HG02759 (cell line): ENCODE results near the gene C1QL1.
A peak's percentile ranks its signal among the peaks of the same experiment; 100 is the strongest.

ENCODE experiments used
- ATAC-seq: cut with Tn5 transposase; IDR thresholded peaks from one replicate; pipeline ENCODE4 v1.9.1; 2021; ENCODE audit warnings: mild to moderate bottlenecking, moderate library complexity; ENCODE audit not compliant: unreplicated experiment

The C1QL1 gene

DNA sequence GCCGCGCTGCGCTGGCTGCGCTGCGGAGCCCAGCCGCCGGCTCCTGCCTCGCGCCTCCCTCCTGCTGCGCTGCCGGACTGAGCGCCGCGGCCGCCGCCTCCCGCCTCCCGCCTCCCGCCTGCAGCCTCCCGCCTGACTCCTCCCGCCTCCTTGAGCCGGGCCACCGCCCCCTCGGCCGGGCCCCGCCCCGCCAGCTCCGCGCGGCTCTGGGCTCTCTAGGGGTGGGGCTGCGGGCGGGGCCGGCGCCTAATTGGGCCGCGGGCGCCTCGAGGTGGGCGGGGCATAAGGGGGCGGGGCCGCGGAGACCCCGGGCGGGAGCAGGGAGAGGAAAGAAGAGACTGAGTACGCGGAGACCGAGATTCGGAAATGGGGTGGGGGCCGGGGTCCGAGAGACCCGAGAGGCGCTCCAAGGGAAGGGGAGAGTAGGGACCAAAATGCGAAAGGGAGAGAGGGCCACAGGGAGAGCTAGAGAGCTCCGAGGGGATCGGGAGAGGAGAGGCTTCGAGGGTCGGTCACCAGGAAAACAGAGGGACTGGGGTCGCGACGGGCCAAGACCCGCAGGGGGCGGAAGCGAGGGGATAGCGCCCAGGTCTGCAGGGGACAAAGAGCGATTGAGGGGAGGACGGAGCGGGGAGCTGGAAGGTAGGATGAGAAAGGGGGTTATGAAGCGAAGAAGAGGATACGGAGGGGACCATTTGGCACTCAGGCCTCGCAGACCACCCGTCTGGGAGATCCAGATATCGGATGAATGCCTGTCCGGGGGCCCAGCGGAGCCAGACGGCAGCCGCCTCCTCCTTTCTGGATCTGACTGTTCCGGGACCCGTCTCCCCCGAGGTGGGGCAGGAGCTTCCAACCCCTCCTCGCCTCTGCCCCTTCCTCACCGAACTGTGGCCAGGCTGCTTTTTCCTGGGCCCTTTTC is at the start of gene C1QL1:
C1QL1 (minus strand) TSS at position 79 of the 919 bp plus-strand sequence. CDS start 255 bp downstream, outside the sequence.
- ATAC-seq: peak; percentile 90

- ATAC-seq: no peak
Measured at GRCh38 chr17:45016823-45017222, 48.7 kb upstream of the C1QL1 start.

DNA sequence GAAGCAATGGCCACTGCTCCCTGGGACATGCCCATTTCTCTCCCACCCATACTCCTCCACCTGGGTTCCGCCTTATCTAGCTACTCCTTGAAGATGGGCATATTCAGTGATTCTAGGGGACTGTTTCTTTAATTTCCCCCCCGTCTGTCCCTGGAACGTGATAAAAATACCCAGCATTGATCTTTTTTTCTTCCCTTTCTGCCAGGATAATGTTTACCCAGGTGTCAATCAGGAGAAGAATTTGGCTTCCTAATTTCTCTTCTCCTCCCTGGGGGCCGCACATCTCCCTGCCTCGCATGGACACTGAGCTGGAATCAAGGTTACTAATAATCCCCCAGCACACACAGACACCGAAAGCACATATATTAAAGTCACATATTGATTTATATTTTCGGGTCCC is 48.1 kb upstream of the C1QL1 start:
- ATAC-seq: no peak

DNA sequence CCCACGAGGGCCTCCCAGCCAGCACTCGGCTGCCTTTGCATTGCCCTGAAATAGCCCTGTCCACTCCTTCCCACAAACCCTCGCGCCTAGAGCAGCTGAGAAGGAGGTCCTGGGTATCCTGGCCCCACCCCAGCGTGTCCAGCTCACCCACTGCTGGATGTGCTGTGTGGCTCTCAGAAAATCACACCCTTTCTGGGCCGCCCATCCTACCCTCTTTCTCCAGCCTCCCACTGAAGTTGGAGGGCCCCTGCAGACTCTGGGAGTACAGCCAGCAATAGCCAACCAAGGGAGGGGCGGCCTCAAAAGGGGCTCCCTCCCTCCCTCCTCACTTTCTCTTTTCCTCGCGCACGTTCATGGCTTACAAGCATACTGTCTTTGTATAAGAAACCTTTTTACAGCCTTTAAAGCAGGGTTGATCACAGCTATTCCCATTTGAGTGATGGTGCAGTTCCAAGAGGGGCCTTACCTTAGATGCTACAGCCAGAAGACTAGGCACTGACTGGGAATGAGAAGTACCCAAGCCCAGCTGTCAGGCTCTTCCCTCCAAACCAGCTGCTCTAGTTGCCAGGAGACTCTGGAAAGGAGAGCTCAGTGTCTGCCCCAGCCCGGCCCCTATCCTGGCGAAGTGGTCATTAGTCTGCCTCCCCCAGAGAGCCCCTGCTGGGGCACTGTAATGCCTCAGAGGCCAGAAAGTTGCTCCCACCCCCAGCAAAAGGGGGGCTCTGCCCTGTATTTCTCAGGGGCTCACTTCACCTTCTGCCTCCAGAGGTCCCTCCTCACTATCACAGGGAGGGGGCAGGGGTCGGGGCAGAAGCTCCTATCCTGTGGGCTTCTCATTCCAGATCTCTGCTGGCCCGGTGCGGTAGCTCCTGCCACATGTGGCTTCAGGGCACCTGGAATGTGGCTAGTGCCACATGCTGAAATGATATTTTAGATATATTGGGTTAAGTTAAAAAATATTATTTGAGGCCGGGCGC is 45.2 kb upstream of the C1QL1 start:
- ATAC-seq: no peak

GRCh38 chr17:45011767-45012166 is 43.7 kb upstream of the C1QL1 start:
- ATAC-seq: no peak

DNA sequence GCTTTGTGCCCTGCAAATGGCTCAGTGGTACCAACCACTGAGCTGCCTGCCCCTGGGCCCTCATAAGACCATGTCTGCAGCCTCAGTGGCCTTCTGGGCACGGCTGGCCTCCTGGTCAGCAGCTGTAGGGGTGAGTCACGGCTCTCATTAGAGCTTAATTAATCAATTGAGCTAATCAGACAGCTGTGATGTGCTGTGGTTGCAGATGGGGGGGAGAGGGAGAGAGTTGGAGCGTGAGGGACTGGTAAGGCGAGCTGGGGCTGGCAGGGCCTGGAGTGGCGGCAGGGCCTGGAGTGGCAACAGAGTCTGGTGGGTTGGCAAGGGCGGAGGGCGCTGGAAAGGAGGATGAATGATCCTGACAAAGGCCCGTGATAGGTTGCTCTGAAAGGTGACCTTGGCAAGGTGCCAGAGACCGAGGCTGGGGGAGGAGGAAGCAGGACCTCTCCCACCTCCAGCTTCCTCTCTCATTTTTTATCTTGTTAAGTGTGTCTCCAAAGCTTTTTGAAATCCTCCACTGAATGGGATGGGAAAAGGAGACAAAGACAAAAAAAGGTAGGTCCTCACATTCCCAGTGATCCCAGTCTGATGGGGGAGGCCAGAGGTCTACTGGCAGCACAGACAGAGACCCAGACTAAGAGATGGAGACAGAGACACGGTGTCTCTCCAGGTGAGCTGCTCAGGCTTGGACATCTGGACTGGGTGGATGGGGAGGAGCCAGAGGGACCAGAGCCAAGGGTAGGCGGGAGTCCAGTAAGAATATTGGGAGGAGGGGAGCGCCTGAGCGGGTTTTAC is 41.8 kb upstream of the C1QL1 start:
- ATAC-seq: no peak

DNA sequence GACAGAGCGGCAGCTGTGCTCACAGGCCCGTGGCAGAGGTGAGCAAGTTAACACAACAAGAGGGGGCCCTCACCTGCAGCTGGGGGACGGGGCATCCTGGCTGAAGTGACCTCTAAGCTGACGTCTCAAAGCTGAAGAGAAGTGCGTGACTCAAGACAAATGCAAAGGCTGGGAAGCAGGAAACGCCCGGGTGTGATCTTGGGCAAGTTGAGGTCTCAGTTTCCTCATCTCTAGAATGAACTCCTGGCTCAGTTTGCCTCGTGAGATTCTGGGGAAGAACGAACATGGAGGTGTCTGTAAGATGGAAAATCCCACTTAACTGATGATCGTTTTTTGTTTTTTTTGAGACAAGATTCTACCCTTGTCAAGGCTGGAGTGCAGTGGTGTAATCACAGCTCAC is 40.1 kb upstream of the C1QL1 start:
- no peak for ATAC-seq

GRCh38 chr17:45006927-45007461 is 38.9 kb upstream of the C1QL1 start:
- no peak for ATAC-seq

DNA sequence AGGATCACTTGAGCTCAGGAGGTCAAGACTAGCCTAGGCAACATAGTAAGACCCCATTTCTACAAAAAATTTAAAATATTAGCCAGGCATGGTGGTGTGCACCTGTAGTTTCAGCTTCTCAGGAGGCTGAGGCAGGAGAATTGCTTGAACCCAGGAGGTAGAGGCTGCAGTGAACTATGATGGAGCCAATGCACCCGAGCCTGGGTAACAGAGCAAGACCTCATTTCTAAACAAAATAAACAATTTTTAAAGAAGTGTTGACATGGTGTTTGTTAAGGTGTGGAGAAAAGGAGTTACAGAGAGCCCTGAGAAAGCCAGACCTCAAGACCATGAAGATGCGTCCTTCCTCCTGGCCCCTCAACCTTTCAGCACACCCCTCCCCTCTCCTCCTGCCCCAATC is 37.6 kb upstream of the C1QL1 start:
- ATAC-seq: no peak

DNA sequence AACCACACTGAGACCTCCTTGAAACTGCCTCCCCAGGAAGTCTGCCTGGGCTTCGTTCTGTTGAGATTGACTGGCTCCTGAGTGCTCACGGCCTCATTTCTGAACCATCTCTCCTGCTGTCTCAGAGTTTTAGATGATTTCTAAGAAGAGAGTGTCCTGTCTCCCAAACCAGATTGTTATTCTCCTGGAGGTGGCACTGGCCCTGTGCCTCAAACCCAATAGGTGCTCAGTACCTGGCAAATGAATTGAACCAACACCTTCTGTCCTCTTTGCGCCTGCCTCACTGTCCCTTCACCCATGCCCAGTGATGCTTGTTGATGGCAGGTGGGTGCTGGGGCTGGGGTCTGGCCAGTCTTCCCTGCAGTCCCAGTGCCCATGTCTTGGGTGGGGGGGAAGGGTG is 36.3 kb upstream of the C1QL1 start:
- ATAC-seq: no peak

- ATAC-seq: no peak
Measured at GRCh38 chr17:45003877-45004276, 35.8 kb upstream of the C1QL1 start.

DNA sequence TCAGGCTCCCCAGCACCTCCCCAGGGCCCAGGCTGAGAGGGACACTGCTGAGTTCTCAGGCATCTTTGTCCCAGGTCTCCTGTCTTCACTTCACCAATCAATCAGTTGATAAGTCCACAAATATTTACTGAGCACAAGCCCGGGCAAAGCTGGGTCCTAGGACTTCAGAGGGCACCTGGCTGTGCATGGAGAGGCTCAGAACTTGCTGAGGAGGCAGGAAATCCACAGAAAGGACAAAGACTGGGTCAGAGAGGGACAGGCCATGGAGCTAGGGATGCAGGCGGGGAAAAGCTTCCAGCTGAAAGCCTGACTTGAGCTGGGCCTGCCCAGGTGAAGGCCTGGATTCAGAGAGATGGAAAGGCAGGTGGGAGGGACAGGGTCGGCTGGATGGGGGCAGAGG is 33.2 kb upstream of the C1QL1 start:
- no peak for ATAC-seq

- no peak for ATAC-seq
Measured at GRCh38 chr17:44999433-44999832, 31.3 kb upstream of the C1QL1 start.

- ATAC-seq: no peak
Measured at GRCh38 chr17:44998646-44999045, 30.5 kb upstream of the C1QL1 start.

DNA sequence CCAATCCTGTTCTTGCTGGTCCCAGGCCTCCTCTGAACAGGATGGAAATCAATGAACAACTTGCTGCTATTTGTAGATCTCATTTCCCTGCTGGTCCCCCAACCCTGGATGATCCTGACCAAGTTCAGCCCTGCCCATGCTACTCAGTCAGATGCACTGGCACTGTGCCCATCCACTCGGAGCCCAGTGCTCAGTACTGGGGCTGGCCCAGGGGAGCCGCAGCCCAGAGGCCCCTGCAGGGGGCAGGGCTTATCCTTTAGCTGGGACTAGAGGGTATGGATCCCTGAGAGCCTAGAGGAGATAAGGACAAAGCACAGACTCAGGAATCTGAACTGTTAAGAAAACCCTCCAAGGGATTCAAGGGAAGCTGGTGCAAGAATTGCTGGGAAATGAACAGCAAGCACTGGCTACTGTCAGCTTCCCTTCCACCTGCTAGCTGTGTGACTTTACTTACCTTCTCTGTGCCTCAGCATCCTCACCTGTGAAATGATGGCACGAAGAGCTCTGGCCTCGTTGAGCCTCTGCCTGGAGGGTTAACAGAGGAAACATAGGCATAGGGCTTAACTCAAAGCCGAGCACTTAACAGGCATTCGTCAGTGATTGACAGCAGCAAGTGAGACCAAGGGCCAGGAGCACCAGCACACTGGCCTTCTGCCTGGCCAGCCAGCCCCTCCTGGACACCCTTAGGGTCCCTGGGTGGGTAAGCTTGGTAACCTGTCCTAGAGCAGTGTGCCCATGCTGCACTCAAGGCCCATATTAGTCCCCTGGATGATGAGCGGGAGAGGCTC is 29.8 kb upstream of the C1QL1 start:
- ATAC-seq: no peak

- no peak for ATAC-seq
Measured at GRCh38 chr17:44996304-44996703, 28.2 kb upstream of the C1QL1 start.

DNA sequence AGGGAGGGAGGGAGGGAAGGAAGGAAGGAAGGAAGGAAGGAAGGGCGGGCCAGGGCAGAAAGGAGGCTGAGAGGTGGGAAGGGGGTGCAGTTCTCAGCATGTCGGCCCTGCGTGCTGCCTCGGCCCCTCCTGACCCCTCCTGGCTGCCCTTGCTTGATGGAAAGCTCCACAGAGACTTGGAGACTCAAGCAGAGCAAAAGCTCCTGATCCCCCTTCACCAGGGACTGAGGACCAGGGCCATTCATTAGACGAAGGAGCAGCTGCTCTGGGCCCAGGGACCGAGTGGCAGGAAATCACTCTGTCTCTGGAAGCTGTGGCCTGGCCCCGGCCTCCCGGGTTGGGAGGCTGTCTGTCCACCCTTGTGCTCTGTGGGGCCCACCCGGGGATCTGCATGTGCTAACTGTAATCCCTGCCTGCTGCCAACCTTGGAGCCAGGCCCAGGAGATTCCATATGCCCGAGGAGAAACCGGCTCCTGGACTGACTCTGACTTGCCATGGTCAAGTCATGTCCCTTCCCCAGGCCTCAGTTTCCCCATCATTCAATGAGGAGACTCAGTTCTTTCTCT is 27.4 kb upstream of the C1QL1 start:
- no peak for ATAC-seq

- ATAC-seq: no peak
Measured at GRCh38 chr17:44992242-44992939, 24.3 kb upstream of the C1QL1 start.

DNA sequence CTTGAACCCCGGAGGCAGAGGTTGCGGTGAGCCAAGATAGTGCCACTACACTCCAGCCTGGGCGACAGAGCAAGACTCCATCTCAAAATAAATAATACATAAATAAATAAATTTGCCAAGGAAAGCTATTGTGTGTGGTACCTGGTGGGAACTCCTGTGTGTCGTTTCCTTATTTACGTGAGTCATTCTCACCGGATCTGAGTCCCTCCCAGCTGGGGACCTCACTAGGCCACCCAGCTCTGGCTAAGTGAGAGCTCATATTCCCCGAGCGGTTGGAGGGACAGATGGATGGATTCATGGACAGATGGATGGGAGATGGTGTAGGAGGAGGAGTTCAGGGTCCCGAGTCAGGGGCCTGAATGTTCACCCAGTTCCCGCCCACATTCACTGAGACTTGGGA is 22.9 kb upstream of the C1QL1 start:
- no peak for ATAC-seq
